CD4-positive, CD25-positive, alpha-beta regulatory T cell (primary cell): Measurements from ENCODE around the gene RAB44. TPM values are rescaled to one million over a fixed set of nuclear protein-coding genes. Genes with fewer than 3 reads are reported as not detected.
A peak's percentile ranks its signal among the peaks of the same experiment; 100 is the strongest.

Experiments
- ATAC-seq, 2 donors: fragments of 150-1000 bp; cut with Tn5 transposase; one replicate each; pipeline ENCODE4 v1.10.0; 2021; ENCODE audit warnings: low read depth in 2 of 2, moderate number of reproducible peaks in 2 of 2, moderate library complexity in 1 of 2
- DNase-seq, 3 donors: peaks; one replicate each; pipeline versions ENCODE4 v3.0.0 to v3.0.0-alpha.2; 2012 to 2022; ENCODE audit warnings: mixed read lengths in 1 of 3
- H3K27ac ChIP-seq: one replicate; pipeline ENCODE4 v1.7.0; 2013; ENCODE audit warnings: mild to moderate bottlenecking, low read length; ENCODE audit not compliant: insufficient read depth, poor library complexity, severe bottlenecking
- H3K27me3 ChIP-seq: one replicate; pipeline ENCODE4 v1.7.0; 2013; ENCODE audit warnings: low read length; ENCODE audit not compliant: control insufficient read depth, insufficient read depth
- H3K36me3 ChIP-seq: one replicate; pipeline ENCODE4 v1.7.0; 2013; ENCODE audit warnings: mild to moderate bottlenecking, low read length, moderate library complexity; ENCODE audit not compliant: control insufficient read depth, insufficient read depth
- H3K4me1 ChIP-seq: 2 replicates; pipeline ENCODE4 v1.7.0; 2013; ENCODE audit warnings: mild to moderate bottlenecking, low read length; ENCODE audit not compliant: insufficient read depth, control insufficient read depth, poor library complexity, severe bottlenecking
- H3K4me3 ChIP-seq: one replicate; pipeline ENCODE4 v1.7.0; 2013; ENCODE audit warnings: low read depth, mild to moderate bottlenecking, low read length, moderate library complexity
- H3K9me3 ChIP-seq, 2 experiments: 1 replicate in 1 of 2; 2 replicates in 1 of 2; pipeline ENCODE4 v1.7.0; 2013; ENCODE audit warnings: low read length in 2 of 2, mild to moderate bottlenecking in 1 of 2, moderate library complexity in 1 of 2; ENCODE audit not compliant: control insufficient read depth in 2 of 2
- H3K27ac Mint-ChIP-seq, 3 donors: one replicate each; pipeline ENCODE4 v1.8.0; 2020 to 2022; ENCODE audit warnings: mild to moderate bottlenecking in 3 of 3, mixed read lengths in 3 of 3, moderate library complexity in 2 of 3
- H3K27me3 Mint-ChIP-seq: one replicate; pipeline ENCODE4 v1.8.0; 2022; ENCODE audit warnings: mild to moderate bottlenecking, mixed read lengths
- H3K36me3 Mint-ChIP-seq: one replicate; pipeline ENCODE4 v1.8.0; 2020; ENCODE audit warnings: mixed read lengths
- H3K4me1 Mint-ChIP-seq, 4 donors: one replicate each; pipeline ENCODE4 v1.8.0; 2020 to 2022; ENCODE audit warnings: mixed read lengths in 4 of 4, mild to moderate bottlenecking in 1 of 4
- H3K4me3 Mint-ChIP-seq, 4 donors: one replicate each; pipeline ENCODE4 v1.8.0; 2020 to 2022; ENCODE audit warnings: mild to moderate bottlenecking in 4 of 4, mixed read lengths in 4 of 4, moderate library complexity in 3 of 4
- H3K9me3 Mint-ChIP-seq, 7 donors: one replicate each; pipeline ENCODE4 v1.8.0; 2020 to 2022; ENCODE audit warnings: mixed read lengths in 7 of 7, mild to moderate bottlenecking in 3 of 7, moderate library complexity in 2 of 7
- polyA plus RNA-seq, 4 donors: library from polyadenylated mRNA; unstranded; fragments of 300-500 nt; fragmentation: Illumina TruSeq; gene quantifications; one replicate each; pipeline ENCODE4 v1.2.3, GENCODE V29; 2021
- total RNA-seq: library from RNA; stranded (reverse); gene quantifications from one replicate; pipeline ENCODE4 v1.2.3, GENCODE V29; 2022

RAB44 gene
- total and polyA plus RNA-seq, 5 donors from 2014 or later = 0.27 TPM; not detected in 4

- Mint-ChIP-seq H3K4me1 (no peaks in the 10 kb centered on the region), H3K27me3 (peaks cover 75% of the 10 kb centered on the region), H3K4me3 (no peak overlapping the region), H3K36me3 (no peaks in the 10 kb centered on the region), H3K27ac (no peak overlapping the region), H3K9me3 (no peaks in the 10 kb centered on the region)
- H3K9me3 ChIP-seq = no peaks in the 10 kb centered on the region
- H3K27ac ChIP-seq = no peak overlapping the region
- H3K4me1 ChIP-seq = no peaks in the 10 kb centered on the region
- peaks cover 31% of the 10 kb centered on the region for H3K27me3 ChIP-seq
- ATAC-seq (no peak), DNase-seq (no peak)
- H3K36me3 ChIP-seq = no peaks in the 10 kb centered on the region
- no peak overlapping the region for H3K4me3 ChIP-seq
These were observed 41.2 kb upstream of the RAB44 start for GRCh38 chr6:36656441-36656840.

- Histone ChIP-seq H3K27me3 (peaks cover 33% of the 10 kb centered on the region), H3K36me3 (no peaks in the 10 kb centered on the region), H3K9me3 (no peaks in the 10 kb centered on the region), H3K4me3 (no peak overlapping the region), H3K27ac (no peak overlapping the region), H3K4me1 (no peaks in the 10 kb centered on the region)
- H3K9me3 Mint-ChIP-seq = no peaks in the 10 kb centered on the region
- H3K4me3 Mint-ChIP-seq = no peak overlapping the region
- no peak for DNase-seq
- H3K4me1 Mint-ChIP-seq = no peaks in the 10 kb centered on the region
- H3K27ac Mint-ChIP-seq = no peak overlapping the region
- ATAC-seq = no peak
- H3K36me3 Mint-ChIP-seq = no peaks in the 10 kb centered on the region
- peaks cover 69% of the 10 kb centered on the region for H3K27me3 Mint-ChIP-seq
These were observed 40.4 kb upstream of the RAB44 start for GRCh38 chr6:36657271-36657670.

GRCh38 chr6:36657942-36658544, 39.6 kb upstream of the RAB44 start:
- no peak for ATAC-seq
- Mint-ChIP-seq H3K4me1 (peaks cover 0 to 6% (median under 1%) of the 10 kb centered on the region in 4 donors), H3K27ac (no peak overlapping the region), H3K4me3 (no peak overlapping the region), H3K36me3 (no peaks in the 10 kb centered on the region), H3K9me3 (no peaks in the 10 kb centered on the region), H3K27me3 (peaks cover 67% of the 10 kb centered on the region)
- no peak overlapping the region for H3K27ac ChIP-seq
- H3K27me3 ChIP-seq = peaks cover 33% of the 10 kb centered on the region
- no peaks in the 10 kb centered on the region for H3K36me3 ChIP-seq
- DNase-seq = no peak
- H3K4me3 ChIP-seq = no peak overlapping the region
- no peaks in the 10 kb centered on the region for H3K9me3 ChIP-seq
- no peaks in the 10 kb centered on the region for H3K4me1 ChIP-seq

GRCh38 chr6:36659271-36659670, 38.4 kb upstream of the RAB44 start:
- Histone ChIP-seq H3K27me3 (peaks cover 30% of the 10 kb centered on the region), H3K4me1 (no peaks in the 10 kb centered on the region), H3K9me3 (no peaks in the 10 kb centered on the region), H3K27ac (no peak overlapping the region), H3K36me3 (no peaks in the 10 kb centered on the region), H3K4me3 (no peak overlapping the region)
- H3K4me3 Mint-ChIP-seq = no peak overlapping the region
- ATAC-seq = no peak
- H3K4me1 Mint-ChIP-seq = peaks cover 0 to 10% (median 4%) of the 10 kb centered on the region in 4 donors
- no peaks in the 10 kb centered on the region for H3K36me3 Mint-ChIP-seq
- H3K27ac Mint-ChIP-seq = no peak overlapping the region
- no peak for DNase-seq
- H3K9me3 Mint-ChIP-seq = no peaks in the 10 kb centered on the region
- peaks cover 56% of the 10 kb centered on the region for H3K27me3 Mint-ChIP-seq

- Histone ChIP-seq H3K4me3 (no peak overlapping the region), H3K27me3 (peaks cover 26% of the 10 kb centered on the region), H3K4me1 (no peaks in the 10 kb centered on the region), H3K27ac (no peak overlapping the region), H3K9me3 (no peaks in the 10 kb centered on the region), H3K36me3 (no peaks in the 10 kb centered on the region)
- H3K4me3 Mint-ChIP-seq = no peak overlapping the region
- no peak overlapping the region for H3K27ac Mint-ChIP-seq
- H3K27me3 Mint-ChIP-seq = peaks cover 42% of the 10 kb centered on the region
- no peaks in the 10 kb centered on the region for H3K36me3 Mint-ChIP-seq
- H3K9me3 Mint-ChIP-seq = no peaks in the 10 kb centered on the region
- DNase-seq (no peak), ATAC-seq (no peak)
- peaks cover 0 to 10% (median 4%) of the 10 kb centered on the region in 4 donors for H3K4me1 Mint-ChIP-seq
These were observed 36.7 kb upstream of the RAB44 start for GRCh38 chr6:36660771-36661471.

GRCh38 chr6:36662380-36662779, 35.2 kb upstream of the RAB44 start:
- DNase-seq = no peak
- Histone ChIP-seq H3K9me3 (no peaks in the 10 kb centered on the region), H3K27ac (no peak overlapping the region), H3K36me3 (no peaks in the 10 kb centered on the region), H3K4me3 (no peak overlapping the region), H3K4me1 (no peaks in the 10 kb centered on the region), H3K27me3 (peaks cover 25% of the 10 kb centered on the region)
- Mint-ChIP-seq H3K4me1 (peaks cover 0 to 10% (median 4%) of the 10 kb centered on the region in 4 donors), H3K4me3 (no peak overlapping the region), H3K27me3 (peaks cover 32% of the 10 kb centered on the region), H3K27ac (peak overlapping the region in 1 of 3 donors; percentile 36), H3K36me3 (no peaks in the 10 kb centered on the region), H3K9me3 (no peaks in the 10 kb centered on the region)
- no peak for ATAC-seq

- Histone ChIP-seq H3K4me1 (no peaks in the 10 kb centered on the region), H3K27me3 (peaks cover 22% of the 10 kb centered on the region), H3K27ac (no peak overlapping the region), H3K36me3 (no peaks in the 10 kb centered on the region), H3K4me3 (no peak overlapping the region), H3K9me3 (no peaks in the 10 kb centered on the region)
- DNase-seq (no peak), ATAC-seq (no peak)
- peaks cover 27% of the 10 kb centered on the region for H3K27me3 Mint-ChIP-seq
- no peak overlapping the region for H3K4me3 Mint-ChIP-seq
- H3K36me3 Mint-ChIP-seq = no peaks in the 10 kb centered on the region
- peak overlapping the region in 2 of 3 donors; percentile 36 to 41 for H3K27ac Mint-ChIP-seq
- H3K4me1 Mint-ChIP-seq = peaks cover 0 to 10% (median 4%) of the 10 kb centered on the region in 4 donors
- no peaks in the 10 kb centered on the region for H3K9me3 Mint-ChIP-seq
These were observed 34.8 kb upstream of the RAB44 start for GRCh38 chr6:36662827-36663256.
